GM21576 (cell line): ENCODE measurements around the gene GREM2.

Experiments
- ATAC-seq: cut with Tn5 transposase; IDR thresholded peaks from one replicate; pipeline ENCODE4 v1.9.1; 2021; ENCODE audit warnings: mild to moderate bottlenecking, moderate library complexity; ENCODE audit not compliant: unreplicated experiment

Gene GREM2

GRCh38 chr1:240503036-240503435 lies 108.9 kb downstream of the GREM2 start:
- ATAC-seq, result no peak

- ATAC-seq, result no peak
These were observed 110.8 kb downstream of the GREM2 start for GRCh38 chr1:240501115-240501514.

GRCh38 chr1:240500647-240501046 lies 111.3 kb downstream of the GREM2 start:
- ATAC-seq, result no peak

DNA sequence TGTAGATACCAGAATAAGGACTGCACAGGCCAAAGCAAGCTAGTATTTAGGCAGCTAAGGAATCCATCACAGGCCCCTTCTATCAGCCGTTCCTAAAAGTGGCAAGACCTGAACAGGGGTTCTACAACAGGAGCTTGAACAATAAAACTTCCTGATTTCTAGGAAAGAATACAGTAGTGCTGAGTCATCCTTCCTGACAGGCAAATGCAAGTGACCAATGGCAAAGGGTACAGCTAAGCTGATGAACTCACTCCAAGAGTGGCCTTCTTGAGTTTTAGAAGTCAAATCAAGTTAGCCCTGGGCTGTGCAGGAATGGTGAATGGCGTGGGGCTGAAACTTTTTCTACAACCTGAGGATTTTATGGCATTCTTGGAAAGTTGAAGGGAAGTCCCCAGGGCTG lies 112.9 kb downstream of the GREM2 start:
- no peak for ATAC-seq

DNA sequence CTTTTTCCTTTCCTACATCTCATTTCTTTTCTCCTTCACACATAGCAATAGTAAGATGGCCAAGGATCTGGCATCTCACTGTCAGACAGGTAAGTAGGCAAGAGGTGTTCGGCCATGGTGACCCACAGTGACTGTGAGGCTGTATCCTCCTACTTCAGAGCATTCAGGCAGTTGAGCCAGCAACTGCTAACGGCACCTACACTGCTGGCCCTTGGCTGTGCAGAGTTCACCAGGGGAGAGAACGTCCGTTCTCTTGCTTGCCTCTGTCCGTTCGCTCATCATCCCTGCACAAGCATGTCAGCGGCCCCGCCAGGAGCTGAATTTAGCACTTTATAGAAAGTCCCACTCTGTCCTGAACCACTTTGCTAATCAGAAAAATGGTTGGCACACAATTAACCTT lies 113.6 kb downstream of the GREM2 start:
- no peak for ATAC-seq

- no peak for ATAC-seq
These were observed 114.0 kb downstream of the GREM2 start for GRCh38 chr1:240497908-240498307.

- ATAC-seq, result no peak
These were observed 115.0 kb downstream of the GREM2 start for GRCh38 chr1:240496941-240497340.

- ATAC-seq, result no peak
These were observed 115.6 kb downstream of the GREM2 start for GRCh38 chr1:240496356-240496755.

GRCh38 chr1:240495601-240496000 lies 116.4 kb downstream of the GREM2 start:
- no peak for ATAC-seq

DNA sequence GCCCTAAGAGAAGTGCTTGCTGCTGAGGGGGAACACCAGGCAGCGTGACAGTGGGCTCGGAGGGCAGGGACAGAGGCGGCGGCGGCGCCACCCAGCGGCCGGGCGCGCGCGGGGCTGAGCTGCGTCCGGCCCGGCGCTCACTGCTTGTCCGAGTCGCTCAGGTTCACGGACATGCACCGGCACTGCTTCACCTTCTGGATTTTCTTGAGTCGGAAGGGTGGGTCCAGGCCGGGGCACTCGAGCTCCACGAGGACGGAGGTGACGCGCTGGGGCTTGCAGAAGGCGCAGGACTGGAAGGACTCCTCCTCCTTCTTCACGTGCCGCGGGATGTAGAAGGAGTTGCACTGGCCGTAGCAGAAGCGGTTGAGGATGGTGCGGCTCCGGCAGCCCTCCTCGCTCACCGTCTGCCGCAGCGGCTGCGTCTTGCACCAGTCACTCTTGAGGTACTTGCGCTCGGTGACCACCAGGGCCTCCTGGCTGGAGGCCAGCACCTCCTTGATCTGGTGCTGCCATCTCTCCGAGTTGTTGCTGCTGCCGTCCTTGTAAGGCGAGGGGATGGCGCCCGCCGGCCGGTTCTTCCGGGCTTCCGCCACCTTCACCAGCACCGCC lies 119.0 kb downstream of the GREM2 start:
- no peak for ATAC-seq

DNA sequence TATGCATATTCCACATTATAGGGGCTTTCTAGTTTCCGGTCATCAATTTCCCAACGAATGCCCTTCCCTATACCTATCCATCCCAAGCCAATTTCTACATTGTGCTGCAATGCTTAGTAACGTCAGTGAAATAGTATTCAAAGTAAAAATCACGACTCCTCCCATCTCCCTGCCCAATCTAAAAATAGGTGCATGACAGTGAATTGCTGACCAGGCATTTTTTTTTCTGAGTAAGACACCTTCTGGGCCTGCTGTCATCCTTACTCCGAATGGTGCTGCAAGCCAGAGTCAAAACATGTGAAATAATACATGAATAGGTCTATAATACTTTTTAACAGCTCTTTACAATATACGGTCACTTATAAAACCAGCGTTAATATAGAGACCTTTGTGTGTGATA lies 120.2 kb downstream of the GREM2 start:
- ATAC-seq, result no peak

GRCh38 chr1:240491156-240491555 lies 120.8 kb downstream of the GREM2 start:
- no peak for ATAC-seq

- ATAC-seq, result no peak
These were observed 124.5 kb downstream of the GREM2 start for GRCh38 chr1:240487493-240487892.

- no peak for ATAC-seq
These were observed 125.3 kb downstream of the GREM2 start for GRCh38 chr1:240486611-240487010.

DNA sequence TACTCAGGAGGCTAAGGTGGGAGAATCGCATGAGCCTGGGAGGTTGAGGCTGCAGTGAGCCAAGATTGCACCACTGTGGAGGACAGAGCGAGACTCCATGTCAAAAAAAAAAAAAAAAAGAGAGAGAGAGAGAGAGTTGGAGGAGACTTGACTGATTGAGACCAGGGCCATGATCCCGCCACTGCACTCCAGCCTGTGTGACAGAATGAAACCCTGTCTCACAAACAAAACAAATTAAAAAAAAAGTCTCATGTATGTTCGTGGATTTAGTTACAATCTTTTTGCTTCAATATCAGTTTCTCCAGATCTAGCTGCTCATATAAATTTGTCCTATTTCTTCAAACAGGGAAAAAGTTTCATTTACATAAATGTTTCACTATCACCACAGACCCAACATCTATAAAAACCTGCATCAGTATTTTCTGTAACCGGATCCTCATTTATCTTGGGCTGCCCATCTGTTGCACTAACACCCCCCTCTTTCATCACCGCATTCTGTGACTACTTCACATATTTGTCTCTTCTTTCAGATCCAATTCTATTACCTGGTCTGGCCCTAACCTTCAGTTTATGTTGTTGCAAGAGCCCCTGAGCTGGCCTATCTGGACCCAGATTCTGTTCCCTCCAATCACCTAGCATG lies 127.0 kb downstream of the GREM2 start:
- no peak for ATAC-seq

DNA sequence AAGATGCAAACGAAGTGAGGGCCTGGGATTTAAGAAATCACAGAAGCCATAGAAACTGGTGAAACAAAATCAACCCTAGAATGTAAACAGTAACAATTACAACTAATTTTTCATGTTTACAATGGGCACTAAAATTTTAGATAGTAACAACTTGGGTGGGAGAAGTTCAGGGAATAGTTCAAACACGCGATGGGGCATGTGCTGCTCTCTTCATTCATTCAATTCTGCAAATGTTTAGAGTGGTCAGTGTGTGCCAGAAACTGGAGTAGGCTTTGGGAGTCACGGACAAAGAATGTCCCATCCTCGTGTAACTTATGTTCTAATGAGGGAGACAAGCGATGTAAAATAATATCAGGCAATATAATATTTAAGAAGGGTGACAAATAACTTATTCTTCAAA lies 133.4 kb downstream of the GREM2 start:
- no peak for ATAC-seq

DNA sequence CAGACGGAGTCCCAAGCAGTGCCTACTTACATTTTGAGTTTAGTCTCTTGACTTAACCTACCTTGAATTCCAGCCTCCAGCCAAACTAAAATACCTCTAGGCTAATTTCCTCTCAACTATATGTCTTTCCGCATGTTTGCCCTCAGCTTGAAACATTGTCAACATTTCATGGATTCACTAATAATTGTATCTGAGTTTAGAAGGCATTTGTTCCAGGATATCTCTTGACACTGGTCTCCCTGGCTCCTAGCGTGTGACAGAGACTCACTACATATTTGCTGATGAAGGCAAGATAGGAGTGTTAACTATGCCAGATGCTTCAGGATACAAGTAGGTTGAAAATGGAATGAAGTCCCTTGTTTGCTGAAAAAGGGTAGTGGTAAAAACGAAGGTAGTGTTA lies 136.1 kb downstream of the GREM2 start:
- ATAC-seq, result no peak

- no peak for ATAC-seq
These were observed 137.8 kb downstream of the GREM2 start for GRCh38 chr1:240474133-240474614.

DNA sequence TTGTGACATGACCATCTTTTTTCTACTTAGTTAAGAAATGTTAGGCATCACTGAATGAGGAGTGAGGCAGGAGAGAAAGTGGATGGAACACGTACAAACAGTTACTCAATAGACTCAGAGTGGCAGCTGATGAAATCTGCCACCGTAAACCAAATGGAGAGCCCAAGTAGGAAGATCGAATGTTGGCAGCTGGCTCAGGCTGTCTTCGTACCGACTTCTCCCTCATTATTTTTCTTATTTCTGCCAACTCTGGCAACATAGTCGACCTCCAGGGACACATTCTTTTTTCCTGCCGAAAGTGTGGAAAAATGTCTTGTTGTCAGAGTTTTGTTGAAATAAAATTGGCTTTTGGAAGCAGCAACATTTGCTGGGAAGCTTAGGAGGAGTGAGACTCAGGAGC lies 143.3 kb downstream of the GREM2 start:
- no peak for ATAC-seq

DNA sequence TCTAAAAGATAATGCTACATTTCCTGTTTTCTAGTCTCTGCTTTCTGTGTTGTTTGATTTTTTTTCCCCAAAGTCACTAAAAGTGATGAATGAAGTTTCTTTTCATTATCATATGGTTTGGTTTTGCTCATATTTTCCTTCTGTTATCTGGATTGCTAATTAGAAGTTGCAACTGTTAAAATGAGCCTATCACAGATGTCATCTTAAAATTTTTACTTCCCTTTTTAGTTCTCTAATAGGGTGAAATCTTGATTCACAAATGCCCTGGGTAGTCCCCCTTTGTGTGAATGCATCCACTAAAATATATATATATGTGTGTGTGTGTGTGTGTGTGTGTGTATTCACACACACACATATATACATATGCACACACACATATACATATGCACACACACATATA lies 144.1 kb downstream of the GREM2 start:
- ATAC-seq, result no peak

DNA sequence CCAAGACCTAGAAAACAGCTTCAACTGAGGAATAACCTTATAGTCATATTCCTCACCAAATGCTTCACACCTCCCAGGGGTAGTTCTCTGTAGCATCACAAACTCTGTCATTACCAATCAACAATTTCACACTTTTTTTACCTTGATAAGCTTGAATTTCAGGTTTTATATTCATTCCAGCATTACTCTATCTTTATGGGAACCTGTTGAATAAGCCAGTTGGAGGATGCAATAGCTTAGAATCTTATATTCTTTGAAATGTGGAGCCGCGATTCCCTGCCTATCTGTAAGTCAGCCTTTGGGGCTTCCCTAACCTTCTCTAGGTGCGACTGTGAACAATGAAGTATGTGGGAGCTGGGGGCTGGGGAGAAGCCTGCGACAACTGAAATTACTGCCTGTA lies 145.4 kb downstream of the GREM2 start:
- no peak for ATAC-seq

DNA sequence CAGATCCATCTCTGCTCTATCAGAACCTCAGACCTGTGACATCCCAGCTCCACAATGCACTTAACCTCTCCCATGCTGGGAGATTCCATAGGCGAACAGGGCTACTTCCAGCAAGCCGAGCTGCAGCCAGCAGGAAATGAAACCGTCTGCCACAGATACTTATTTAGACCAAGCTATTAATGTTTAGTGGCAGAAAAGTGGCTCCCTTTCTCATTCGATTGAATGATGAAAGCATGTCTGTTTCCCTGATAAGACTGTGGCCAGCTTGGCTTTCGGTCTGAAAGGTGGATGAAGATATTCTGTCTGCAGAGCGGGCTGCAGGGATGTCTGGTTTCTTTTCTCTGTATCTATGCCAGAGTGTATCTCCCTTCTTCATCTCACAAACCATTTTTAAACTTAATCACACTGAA lies 146.4 kb downstream of the GREM2 start:
- no peak for ATAC-seq

DNA sequence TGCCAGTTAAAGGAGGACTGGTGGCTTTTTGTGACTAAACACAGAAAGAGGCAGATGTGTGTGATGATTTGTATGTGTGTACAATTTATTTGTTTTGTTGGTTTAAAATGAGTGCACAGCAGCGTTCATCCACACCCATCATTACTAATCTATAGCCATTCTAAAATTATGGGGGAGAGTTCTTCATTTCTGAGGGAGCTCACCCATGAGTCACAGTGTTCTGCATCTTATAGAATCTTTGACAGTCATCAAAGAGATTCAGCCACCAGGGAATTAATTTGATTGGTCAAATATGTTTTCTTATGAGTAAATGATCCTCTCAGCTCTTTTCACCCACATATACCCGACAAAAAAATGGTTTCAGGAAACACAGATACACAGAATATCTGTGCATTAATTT lies 147.9 kb downstream of the GREM2 start:
- ATAC-seq, result no peak
